SK-MEL-5 (cell line): ENCODE measurements around the gene SHF. TPM values are rescaled to one million over a fixed set of nuclear protein-coding genes. Genes with fewer than 3 reads are reported as not detected.

Source experiments
- DNase-seq: peaks from one replicate; pipeline ENCODE4 v3.0.0-alpha.2; 2016; ENCODE audit warnings: low read depth, low spot score
- in situ Hi-C: cut with HindIII; loops from 2 replicates; pipeline ENCODE4 v1.10.0; 2016; ENCODE audit warnings: low sequenced_read_pairs, high pct_unique_total_duplicates, low pct_unique_long_range_greater_than_20kb
- total RNA-seq: library from RNA; depleted of rRNA; stranded (reverse); fragments of >200 nt; shearing (Covaris generic); gene quantifications from 2 replicates; pipeline ENCODE4 v1.2.3, GENCODE V29; 2014

Gene SHF
- total RNA-seq, 1 experiment from 2014 or later: 5.5 TPM

- no peak for DNase-seq
- in situ Hi-C loops: no loop called here
Measured at GRCh38 chr15:45180201-45180600, 7.6 kb downstream of the SHF start.

GRCh38 chr15:45179221-45179985 lies 8.4 kb downstream of the SHF start:
- in situ Hi-C loops: no loop called here
- DNase-seq: peak; percentile 70

GRCh38 chr15:45177285-45177684 lies 10.5 kb downstream of the SHF start:
- in situ Hi-C loops: no loop called here
- DNase-seq: no peak

- no peak for DNase-seq
- in situ Hi-C loops: no loop called here
Measured at GRCh38 chr15:45174577-45174976, 13.2 kb downstream of the SHF start.

- in situ Hi-C loops: no loop called here
- DNase-seq: no peak
Measured at GRCh38 chr15:45174069-45174468, 13.7 kb downstream of the SHF start.

- in situ Hi-C loops: no loop called here
- no peak for DNase-seq
Measured at GRCh38 chr15:45171912-45172311, 15.9 kb downstream of the SHF start.

GRCh38 chr15:45169608-45170480 lies 17.9 kb downstream of the SHF start:
- DNase-seq: no peak
- in situ Hi-C loops: no loop called here

GRCh38 chr15:45168751-45169551 lies 18.8 kb downstream of the SHF start:
- in situ Hi-C loops: no loop called here
- DNase-seq: no peak

- in situ Hi-C loops: no loop called here
- DNase-seq: no peak
Measured at GRCh38 chr15:45168286-45168685, 19.5 kb downstream of the SHF start.

- in situ Hi-C loops: no loop called here
Measured at GRCh38 chr15:45167631-45168205, 20.0 kb downstream of the SHF start.

GRCh38 chr15:45166834-45167630 lies 20.7 kb downstream of the SHF start:
- in situ Hi-C loops: no loop called here
- peak; percentile 64 for DNase-seq

More at GRCh38 chr15:45167631-45168205, 20.0 kb downstream of the SHF start:
- DNase-seq: no peak

- in situ Hi-C loops: no loop called here
- DNase-seq: no peak
Measured at GRCh38 chr15:45165536-45165935, 22.2 kb downstream of the SHF start.

- in situ Hi-C loops: no loop called here
- DNase-seq: no peak
Measured at GRCh38 chr15:45164914-45165313, 22.9 kb downstream of the SHF start.

GRCh38 chr15:45163508-45163856 lies 24.3 kb downstream of the SHF start:
- in situ Hi-C loops: no loop called here
- DNase-seq: no peak

GRCh38 chr15:45162771-45163507 lies 24.8 kb downstream of the SHF start:
- in situ Hi-C loops: no loop called here
- DNase-seq: peak; percentile 81

GRCh38 chr15:45161666-45162065 lies 26.1 kb downstream of the SHF start:
- in situ Hi-C loops: no loop called here
- no peak for DNase-seq
